ENCODE data around the gene DYNLT3.
A peak's percentile ranks its signal among the peaks of the same experiment; 100 is the strongest.

Gene DYNLT3

GRCh38 chrX:37840931-37841330, 6.4 kb downstream of the DYNLT3 start:
- no peak for DNase-seq

- no peak for DNase-seq
These were observed 12.4 kb downstream of the DYNLT3 start for GRCh38 chrX:37834937-37835336.

GRCh38 chrX:37830371-37830770, 17.0 kb downstream of the DYNLT3 start:
- no peak for DNase-seq

- no peak for DNase-seq
These were observed 17.6 kb downstream of the DYNLT3 start for GRCh38 chrX:37829721-37830120.

- peak; percentile 69 to 75 for DNase-seq
These were observed 22.0 kb downstream of the DYNLT3 start for GRCh38 chrX:37825215-37825842.

- DNase-seq, result peak in 1 of 2 experiments; percentile 24
These were observed 22.7 kb downstream of the DYNLT3 start for GRCh38 chrX:37824491-37825214.

- no peak for DNase-seq
These were observed 26.7 kb downstream of the DYNLT3 start for GRCh38 chrX:37820646-37821045.

- DNase-seq, result peak; percentile 66 to 76
These were observed 29.3 kb downstream of the DYNLT3 start for GRCh38 chrX:37818031-37818430.

- DNase-seq, result peak; percentile 24 to 56
These were observed 29.8 kb downstream of the DYNLT3 start for GRCh38 chrX:37817579-37817978.

GRCh38 chrX:37817176-37817575, 30.2 kb downstream of the DYNLT3 start:
- DNase-seq, result no peak

- no peak for DNase-seq
These were observed 30.6 kb downstream of the DYNLT3 start for GRCh38 chrX:37816766-37817165.

GRCh38 chrX:37815366-37815765, 32.0 kb downstream of the DYNLT3 start:
- no peak for DNase-seq

GRCh38 chrX:37813570-37813969, 33.8 kb downstream of the DYNLT3 start:
- no peak for DNase-seq

- DNase-seq, result no peak
These were observed 35.3 kb downstream of the DYNLT3 start for GRCh38 chrX:37812110-37812509.

GRCh38 chrX:37809970-37810369, 37.4 kb downstream of the DYNLT3 start:
- DNase-seq, result no peak

- no peak for DNase-seq
These were observed 44.3 kb downstream of the DYNLT3 start for GRCh38 chrX:37803057-37803456.

GRCh38 chrX:37802028-37802427, 45.3 kb downstream of the DYNLT3 start:
- DNase-seq, result no peak

GRCh38 chrX:37800717-37801116, 46.7 kb downstream of the DYNLT3 start:
- no peak for DNase-seq

GRCh38 chrX:37799936-37800335, 47.4 kb downstream of the DYNLT3 start:
- DNase-seq, result no peak

GRCh38 chrX:37796805-37797204, 50.6 kb downstream of the DYNLT3 start:
- no peak for DNase-seq

- DNase-seq, result peak in 1 of 2 experiments; percentile 3
These were observed 51.1 kb downstream of the DYNLT3 start for GRCh38 chrX:37796310-37796709.

All from NCI-H526 (cell line).